HPDE6-E6E7 (cell line): ENCODE data around the gene OPRD1.
"Not testable (repeated sequence)": the region's sequence is repeated elsewhere in the genome, so short reads cannot be mapped to it uniquely, and the experiment has no call there.

Experiments used
- DNase-seq: peaks from one replicate; pipeline ENCODE4 v3.0.0; 2011; ENCODE audit warnings: missing footprints; ENCODE audit errors: extremely low spot score

Gene OPRD1

GRCh38 chr1:28845786-28846543 is 34.0 kb downstream of the OPRD1 start:
- no peak for DNase-seq

GRCh38 chr1:28847207-28847606 is 35.2 kb downstream of the OPRD1 start:
- DNase-seq, result not testable (repeated sequence)

DNA sequence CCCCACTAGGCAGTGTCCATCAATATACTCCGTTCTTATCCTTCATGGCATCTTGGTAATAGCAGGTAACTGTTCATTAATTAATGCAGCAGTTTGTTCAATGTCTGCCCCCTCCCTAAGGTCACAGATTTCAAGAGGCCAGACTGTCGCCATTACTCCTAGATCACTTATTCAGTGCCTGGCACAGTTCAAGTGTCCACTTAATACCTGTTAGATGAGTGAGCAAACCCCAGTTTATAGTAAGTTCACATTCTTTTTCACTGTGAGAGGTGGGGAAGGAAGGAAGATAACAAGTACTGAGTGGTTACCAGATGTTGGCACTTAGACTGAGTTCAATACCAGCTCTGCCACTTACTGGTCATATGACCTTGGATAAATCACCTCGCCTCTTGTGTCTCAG is 36.4 kb downstream of the OPRD1 start:
- DNase-seq, result no peak

GRCh38 chr1:28853093-28853742 is 41.2 kb downstream of the OPRD1 start:
- DNase-seq, result no peak

DNA sequence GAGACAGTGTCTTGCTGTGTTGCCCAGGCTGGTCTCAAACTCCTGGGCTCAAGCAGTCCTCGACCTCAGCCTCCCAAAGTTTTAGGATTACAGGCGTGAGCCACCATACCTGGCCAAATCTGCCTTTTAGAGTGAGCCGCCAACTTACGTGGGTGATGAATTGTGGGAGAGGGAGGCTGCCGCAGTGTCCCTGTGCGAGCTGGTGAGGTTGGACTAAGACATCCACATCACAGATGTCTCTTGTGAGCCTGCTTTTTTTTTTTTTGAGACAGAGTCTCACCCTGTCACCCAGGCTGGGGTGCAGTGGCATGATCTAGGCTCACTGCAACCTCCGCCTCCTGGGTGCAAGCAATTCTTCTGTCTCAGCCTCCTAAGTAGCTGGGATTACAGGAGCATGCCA is 42.4 kb downstream of the OPRD1 start:
- DNase-seq, result not testable (repeated sequence)

GRCh38 chr1:28855046-28855445 is 43.1 kb downstream of the OPRD1 start:
- no peak for DNase-seq

DNA sequence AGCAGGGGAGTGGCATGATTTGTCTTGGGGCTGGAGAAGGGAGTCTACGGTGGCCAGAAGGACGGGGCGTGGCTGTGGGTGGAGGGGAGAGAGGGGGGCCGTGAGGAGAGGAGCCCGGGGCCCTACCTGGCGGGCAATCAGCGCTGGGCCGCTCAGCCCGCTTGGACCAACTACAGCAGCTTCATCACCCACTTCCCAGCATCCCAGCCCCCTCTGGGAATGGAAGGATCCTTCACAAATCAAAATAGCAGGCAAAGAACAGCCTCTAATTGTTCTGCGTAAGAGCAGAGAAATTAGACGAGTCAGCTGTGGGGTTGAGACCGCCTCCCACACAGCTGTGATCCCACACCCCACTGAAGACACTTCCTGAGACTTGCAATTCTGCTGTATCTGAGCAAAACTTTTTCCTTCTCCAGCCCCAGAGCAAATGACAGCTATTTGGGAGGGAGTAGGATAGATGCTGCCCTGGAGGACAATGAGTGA is 43.5 kb downstream of the OPRD1 start:
- DNase-seq, result no peak

GRCh38 chr1:28855969-28856368 is 44.0 kb downstream of the OPRD1 start:
- DNase-seq, result no peak

- peak; percentile 69 for DNase-seq
Observed at GRCh38 chr1:28860332-28861073, 48.5 kb downstream of the OPRD1 start.

- DNase-seq, result no peak
Observed at GRCh38 chr1:28862571-28863403, 50.8 kb downstream of the OPRD1 start.

- DNase-seq, result no peak
Observed at GRCh38 chr1:28864695-28865094, 52.7 kb downstream of the OPRD1 start.

- no peak for DNase-seq
Observed at GRCh38 chr1:28865997-28866650, 54.2 kb downstream of the OPRD1 start.

DNA sequence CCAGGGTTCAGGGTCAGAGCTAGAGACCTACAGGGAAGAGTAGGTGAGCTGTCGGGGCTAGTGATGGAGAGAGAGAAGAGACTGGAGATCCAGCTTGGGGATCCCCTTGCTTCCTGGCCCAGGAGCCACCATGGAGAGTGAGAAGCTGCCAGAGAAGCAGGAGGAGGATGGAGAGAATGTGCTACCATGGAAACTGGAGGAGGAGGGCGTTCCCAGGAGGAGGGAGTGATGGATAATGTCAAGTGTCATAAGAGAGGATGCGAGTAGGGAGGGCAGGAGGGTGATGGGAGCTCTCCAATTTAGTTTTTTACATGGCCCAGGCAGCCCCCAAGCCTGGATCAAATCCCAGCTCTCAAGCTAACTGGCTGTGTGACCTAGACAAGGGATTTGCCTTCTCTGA is 55.9 kb downstream of the OPRD1 start:
- no peak for DNase-seq

- no peak for DNase-seq
Observed at GRCh38 chr1:28869952-28870351, 58.0 kb downstream of the OPRD1 start.

- no peak for DNase-seq
Observed at GRCh38 chr1:28871631-28872401, 59.8 kb downstream of the OPRD1 start.

- DNase-seq, result not testable (repeated sequence)
Observed at GRCh38 chr1:28875134-28875533, 63.2 kb downstream of the OPRD1 start.

DNA sequence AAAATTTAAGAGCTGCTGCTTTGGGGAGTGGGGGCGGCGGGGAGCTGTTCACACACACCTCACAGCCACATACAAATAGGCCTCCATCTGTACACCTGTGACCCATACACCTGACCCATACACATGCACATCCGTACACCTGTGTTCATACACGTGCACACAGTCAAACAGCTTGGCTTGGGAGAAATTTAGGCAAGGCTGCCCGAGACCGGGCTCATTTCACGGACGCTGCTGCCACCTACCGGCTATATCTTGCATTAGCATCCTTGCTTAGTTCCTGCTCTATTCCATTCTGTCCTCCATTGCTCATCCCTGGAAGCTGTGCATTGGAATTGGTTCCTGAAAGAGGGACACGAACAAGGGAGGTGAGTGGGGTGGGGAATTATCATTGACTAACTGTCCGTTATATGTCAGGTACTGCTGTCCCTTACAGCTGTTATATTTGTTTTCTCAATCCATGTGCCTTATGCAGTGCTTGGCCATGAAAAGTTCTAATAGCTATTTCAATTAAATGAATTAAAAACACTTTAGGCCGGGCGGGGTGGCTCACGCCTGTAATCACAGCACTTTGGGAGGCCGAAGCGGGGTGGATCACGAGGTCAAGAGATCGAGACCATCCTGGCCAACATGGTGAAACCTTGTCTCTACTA is 65.3 kb downstream of the OPRD1 start:
- peak; percentile 72 for DNase-seq

- DNase-seq, result no peak
Observed at GRCh38 chr1:28878796-28879195, 66.8 kb downstream of the OPRD1 start.

DNA sequence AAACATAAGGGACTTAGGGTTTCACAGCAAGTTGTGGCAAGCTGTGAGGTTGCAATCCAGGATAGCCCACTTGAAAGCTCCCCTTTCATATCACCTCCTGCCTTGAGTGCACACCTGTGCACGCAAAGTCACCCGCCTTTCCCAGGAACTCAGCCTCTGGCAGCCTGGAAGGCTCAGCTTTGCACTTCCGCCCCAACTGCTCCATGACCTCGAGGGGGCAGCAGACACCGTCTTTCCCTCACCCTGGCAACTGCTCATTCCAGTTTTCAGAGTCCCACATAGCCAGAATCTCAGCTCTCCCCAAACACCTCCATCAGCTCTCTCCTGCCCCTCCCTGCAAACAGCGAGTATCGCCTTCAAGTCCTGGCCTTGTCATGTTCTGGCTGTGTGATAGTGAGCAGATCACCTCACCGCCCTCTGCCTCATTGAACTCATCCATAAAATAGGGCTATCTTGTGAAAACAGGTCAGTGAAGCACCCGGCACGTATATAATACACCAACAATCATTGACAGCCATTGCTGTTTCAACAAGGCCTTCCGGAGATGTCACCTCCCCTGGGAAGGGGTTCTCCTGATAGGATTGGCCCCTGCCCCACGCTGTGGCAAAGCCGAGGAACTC is 70.1 kb downstream of the OPRD1 start:
- DNase-seq, result peak; percentile 81
